ENCODE measurements around the gene AKNA.
"Not testable (repeated sequence)": the region's sequence is repeated elsewhere in the genome, so short reads cannot be mapped to it uniquely, and the experiment has no call there.

The AKNA gene

DNA sequence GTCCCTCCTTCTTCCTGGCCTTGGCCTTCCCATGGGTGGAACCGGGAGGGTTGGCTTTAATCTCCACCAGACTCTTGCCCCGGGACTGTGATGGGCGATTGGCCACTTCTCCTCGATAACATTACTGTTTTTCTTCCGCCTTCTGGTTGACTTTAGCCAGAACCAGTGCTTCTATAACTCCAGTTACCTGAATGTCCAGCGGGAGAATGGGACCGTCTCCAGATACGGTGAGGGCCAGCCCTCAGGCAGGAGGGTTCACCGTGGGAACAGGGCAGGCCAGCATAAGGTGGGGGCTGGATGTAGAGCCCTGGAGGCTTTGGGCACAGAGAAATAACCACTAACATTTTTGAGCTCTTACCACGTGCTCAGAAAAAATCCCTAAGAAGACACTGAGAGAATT lies 57.1 kb downstream of the AKNA start:
- no peak for FAIRE-seq
- DNase-seq (ENCODE audit: insufficient read length, low spot score), result no peak
- TF ChIP-seq TAF1 (IDR thresholded peaks at IDR 0.05; ENCODE audit: low read depth, low read length), result no peak
- no peak for TF ChIP-seq POLR2AphosphoS5 (IDR thresholded peaks at IDR 0.05; ENCODE audit: low read depth, low read length)
- TF ChIP-seq SPI1 (IDR thresholded peaks at IDR 0.05; ENCODE audit: low read depth, low read length), result no peak
- TF ChIP-seq POLR2A (IDR thresholded peaks at IDR 0.05; ENCODE audit: low read depth, low read length), result no peak
- no peak for TF ChIP-seq POU2F2 (IDR thresholded peaks at IDR 0.05; ENCODE audit: low read depth, low read length)
- no peak for TF ChIP-seq PAX5 (IDR thresholded peaks at IDR 0.05; ENCODE audit: insufficient read depth, low read length, severe bottlenecking)

DNA sequence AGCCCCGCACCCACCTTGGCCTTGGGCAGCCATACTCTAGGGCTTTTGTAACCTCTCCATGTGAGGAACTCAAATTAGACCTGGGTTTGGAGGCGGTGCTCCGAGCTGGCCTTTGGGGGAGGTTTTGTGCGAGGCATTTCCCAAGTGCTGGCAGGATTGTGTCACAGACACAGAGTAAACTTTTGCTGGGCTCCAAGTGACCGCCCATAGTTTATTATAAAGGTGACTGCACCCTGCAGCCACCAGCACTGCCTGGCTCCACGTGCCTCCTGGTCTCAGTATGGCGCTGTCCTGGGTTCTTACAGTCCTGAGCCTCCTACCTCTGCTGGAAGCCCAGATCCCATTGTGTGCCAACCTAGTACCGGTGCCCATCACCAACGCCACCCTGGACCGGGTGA lies 58.2 kb downstream of the AKNA start, which contains the start of gene ORM2:
Gene ORM2 (plus strand): TSS at position 245 of the 398 bp plus-strand sequence. CDS start 36 bp downstream, at position 281.
- not testable (repeated sequence) for DNase-seq (ENCODE audit: insufficient read length, low spot score); FAIRE-seq

DNA sequence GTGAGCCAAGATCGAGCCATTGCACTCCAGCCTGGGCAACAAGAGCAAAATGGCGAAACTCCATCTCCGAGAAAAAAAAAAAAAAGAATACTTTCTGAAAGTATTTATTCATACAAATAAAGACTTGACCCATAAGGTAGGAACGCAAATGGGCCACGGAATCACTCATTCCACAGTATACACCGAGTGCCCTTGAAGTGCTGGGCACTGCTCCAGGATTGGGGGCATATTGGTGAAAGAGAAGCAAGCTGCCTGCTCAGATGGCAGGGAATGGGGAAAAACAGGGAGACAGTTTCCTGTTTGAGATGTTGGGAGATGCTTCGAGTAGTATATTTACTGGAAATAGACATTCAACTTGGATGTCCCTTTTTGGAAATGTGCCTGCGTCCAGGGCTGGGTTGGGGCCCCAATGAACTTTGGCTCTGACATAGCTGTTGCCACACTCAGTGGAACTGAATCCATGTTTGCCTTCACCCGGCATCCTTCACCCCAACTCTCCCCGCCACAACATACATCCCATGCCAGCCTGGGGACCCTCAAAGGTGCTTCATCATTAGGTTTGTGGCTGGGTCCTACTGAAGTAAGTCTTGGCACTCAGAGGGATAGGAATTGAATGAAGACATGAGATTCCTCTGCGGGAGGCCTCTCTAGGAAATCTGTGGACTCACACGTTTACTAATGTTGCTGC lies 58.7 kb downstream of the AKNA start:
- not testable (repeated sequence) for FAIRE-seq; DNase-seq (ENCODE audit: insufficient read length, low spot score)

DNA sequence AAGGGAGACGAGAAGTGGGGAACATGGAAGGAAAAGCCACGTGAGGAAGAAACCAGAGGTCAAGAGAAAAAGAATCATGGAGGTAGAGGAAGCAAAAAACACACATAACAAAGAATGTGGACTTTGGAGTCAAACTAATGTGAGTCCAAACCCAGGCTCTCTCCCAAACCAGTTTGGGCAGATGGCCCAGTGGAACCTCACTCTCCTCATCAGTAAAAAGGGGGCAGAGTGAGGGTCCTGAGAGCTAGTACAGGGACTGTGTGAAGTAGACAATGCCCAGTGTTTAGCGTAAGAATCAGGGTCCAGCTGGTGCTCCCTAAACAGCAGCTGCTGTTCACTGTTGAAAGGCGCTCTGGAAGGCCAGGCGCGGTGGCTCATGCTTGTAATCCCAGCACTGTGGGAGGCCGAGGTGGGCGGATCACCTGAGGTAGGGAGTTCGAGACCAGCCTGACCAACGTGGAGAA lies 59.4 kb downstream of the AKNA start:
- not testable (repeated sequence) for FAIRE-seq

DNA sequence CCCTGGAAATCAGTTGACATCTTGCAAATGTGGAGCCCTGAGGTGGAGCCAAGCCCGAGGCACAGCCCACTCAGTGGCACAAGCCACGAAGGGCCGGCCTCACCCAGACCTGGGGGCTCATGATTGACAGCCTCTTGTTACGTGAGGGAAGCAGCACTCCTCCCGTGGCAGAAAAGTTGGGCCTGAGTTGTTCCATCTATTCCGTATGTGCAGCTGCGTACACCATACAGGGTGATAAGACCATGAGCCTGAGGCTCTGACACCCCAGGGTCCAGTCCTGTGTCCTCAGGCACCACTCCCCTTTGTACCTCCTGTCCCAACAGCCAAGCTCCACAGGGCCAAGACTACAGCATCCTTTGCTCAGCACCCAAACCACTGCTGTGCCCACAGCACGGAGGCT lies 60.0 kb downstream of the AKNA start:
- no peak for TF ChIP-seq POLR2AphosphoS5 (IDR thresholded peaks at IDR 0.05; ENCODE audit: low read depth, low read length)
- no peak for TF ChIP-seq POU2F2 (IDR thresholded peaks at IDR 0.05; ENCODE audit: low read depth, low read length)
- TF ChIP-seq POLR2A (IDR thresholded peaks at IDR 0.05; ENCODE audit: low read depth, low read length), result no peak
- no peak for TF ChIP-seq TAF1 (IDR thresholded peaks at IDR 0.05; ENCODE audit: low read depth, low read length)
- no peak for TF ChIP-seq PAX5 (IDR thresholded peaks at IDR 0.05; ENCODE audit: insufficient read depth, low read length, severe bottlenecking)
- TF ChIP-seq SPI1 (IDR thresholded peaks at IDR 0.05; ENCODE audit: low read depth, low read length), result no peak
- no peak for FAIRE-seq
- no peak for DNase-seq (ENCODE audit: insufficient read length, low spot score)

More for the DNA sequence above, 59.4 kb downstream of the AKNA start:
- DNase-seq (ENCODE audit: insufficient read length, low spot score), result not testable (repeated sequence)

DNA sequence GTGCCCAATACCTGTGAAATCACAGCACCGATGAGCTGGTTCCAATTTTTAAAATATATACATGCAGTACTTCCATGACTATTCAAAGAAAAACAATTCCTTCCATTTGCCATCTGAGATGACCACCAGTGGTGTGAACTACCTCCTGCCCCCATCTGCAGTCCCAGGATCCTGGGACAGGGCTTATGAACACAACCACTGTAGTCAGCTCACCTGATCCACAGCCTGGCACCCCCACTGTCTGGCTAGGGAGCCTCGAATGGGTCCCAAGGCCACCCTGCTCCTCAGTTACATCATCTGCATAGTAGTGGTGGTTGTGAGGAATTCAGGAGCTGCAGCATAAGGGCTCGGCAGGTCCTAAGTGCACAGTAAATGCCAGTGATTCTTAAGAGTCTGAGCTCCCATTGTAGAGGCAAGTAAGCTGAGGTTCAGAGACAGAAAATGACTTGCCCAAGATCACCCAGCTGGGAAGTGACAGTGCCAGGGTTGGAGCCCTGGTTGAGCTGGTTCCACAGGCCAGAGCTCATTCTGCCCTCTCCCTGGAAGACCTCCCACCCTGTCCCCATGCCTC lies 62.0 kb downstream of the AKNA start:
- FAIRE-seq; DNase-seq (ENCODE audit: insufficient read length, low spot score): not testable (repeated sequence)

DNA sequence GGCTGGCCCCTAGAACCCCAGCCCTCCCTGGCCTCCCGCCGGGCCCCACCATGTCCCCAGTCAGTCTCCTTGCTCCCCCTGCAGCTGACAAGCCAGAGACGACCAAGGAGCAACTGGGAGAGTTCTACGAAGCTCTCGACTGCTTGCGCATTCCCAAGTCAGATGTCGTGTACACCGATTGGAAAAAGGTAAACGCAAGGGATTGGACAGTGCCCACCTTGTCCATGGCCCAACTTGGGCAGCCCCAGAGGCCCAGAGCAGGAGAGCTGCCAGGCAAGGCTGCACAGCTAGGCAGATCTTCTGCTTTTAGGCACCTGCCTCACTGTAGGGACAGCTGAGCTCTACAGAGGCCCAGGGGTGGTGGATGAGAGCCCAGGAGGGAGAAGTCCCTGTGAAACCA lies 62.8 kb downstream of the AKNA start:
- FAIRE-seq; DNase-seq (ENCODE audit: insufficient read length, low spot score): not testable (repeated sequence)

DNA sequence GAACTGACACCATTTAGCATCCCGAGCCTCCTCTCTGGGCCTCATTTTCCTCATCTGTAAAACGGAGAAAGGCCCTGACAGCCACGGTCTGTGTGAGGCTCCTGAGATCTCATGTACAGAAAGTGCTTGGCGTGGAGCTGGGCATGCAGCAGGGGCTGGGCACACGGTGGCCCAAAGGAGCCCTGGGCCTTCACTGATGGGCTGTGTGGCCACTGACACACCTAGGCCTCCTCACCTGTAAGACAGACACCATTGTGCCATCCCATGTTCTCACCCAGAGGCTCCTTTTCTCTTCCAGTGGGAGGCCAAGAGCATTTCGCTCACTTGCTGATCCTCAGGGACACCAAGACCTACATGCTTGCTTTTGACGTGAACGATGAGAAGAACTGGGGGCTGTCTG lies 63.3 kb downstream of the AKNA start:
- TF ChIP-seq TAF1 (IDR thresholded peaks at IDR 0.05; ENCODE audit: low read depth, low read length) (no peak), SPI1 (IDR thresholded peaks at IDR 0.05; ENCODE audit: low read depth, low read length) (no peak), POLR2AphosphoS5 (IDR thresholded peaks at IDR 0.05; ENCODE audit: low read depth, low read length) (no peak), POU2F2 (IDR thresholded peaks at IDR 0.05; ENCODE audit: low read depth, low read length) (no peak), PAX5 (IDR thresholded peaks at IDR 0.05; ENCODE audit: insufficient read depth, low read length, severe bottlenecking) (no peak), POLR2A (IDR thresholded peaks at IDR 0.05; ENCODE audit: low read depth, low read length) (no peak)
- FAIRE-seq (no peak), DNase-seq (ENCODE audit: insufficient read length, low spot score) (no peak)

DNA sequence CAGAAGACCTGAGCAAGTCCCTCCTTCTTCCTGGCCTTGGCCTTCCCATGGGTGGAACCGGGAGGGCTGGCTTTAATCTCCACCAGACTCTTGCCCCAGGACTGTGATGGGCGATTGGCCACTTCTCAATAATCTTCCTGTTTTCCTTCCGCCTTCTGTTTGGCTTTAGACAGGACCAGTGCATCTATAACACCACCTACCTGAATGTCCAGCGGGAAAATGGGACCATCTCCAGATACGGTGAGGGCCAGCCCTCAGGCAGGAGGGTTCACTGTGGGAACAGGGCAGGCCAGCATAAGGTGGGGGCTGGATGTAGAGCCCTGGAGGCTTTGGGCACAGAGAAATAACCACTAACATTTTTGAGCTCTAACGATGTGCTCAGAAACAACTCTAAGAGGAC lies 63.9 kb downstream of the AKNA start:
- not testable (repeated sequence) for FAIRE-seq; DNase-seq (ENCODE audit: insufficient read length, low spot score)

DNA sequence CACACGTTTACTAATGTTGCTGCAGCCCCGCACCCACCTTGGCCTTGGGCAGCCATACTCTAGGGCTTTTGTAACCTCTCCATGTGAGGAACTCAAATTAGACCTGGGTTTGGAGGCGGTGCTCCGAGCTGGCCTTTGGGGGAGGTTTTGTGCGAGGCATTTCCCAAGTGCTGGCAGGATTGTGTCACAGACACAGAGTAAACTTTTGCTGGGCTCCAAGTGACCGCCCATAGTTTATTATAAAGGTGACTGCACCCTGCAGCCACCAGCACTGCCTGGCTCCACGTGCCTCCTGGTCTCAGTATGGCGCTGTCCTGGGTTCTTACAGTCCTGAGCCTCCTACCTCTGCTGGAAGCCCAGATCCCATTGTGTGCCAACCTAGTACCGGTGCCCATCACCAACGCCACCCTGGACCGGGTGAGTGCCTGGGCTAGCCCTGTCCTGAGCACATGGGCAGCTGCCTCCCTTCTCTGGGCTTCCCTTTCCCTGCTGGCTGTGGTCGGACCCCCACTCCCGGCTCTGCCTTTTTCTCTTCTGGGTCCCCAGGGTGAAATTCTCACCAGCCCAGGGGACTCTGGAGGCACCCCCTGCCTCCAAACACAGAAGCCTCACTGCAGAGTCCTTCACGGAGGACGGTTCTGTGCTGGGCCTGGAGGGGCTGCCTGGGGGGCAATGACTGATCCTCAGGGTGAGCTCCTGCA lies 64.8 kb downstream of the AKNA start, which contains the start of gene ORM1:
Gene ORM1 (plus strand): TSS at position 268 of the 701 bp plus-strand sequence. CDS start 36 bp downstream, at position 304.
- DNase-seq (ENCODE audit: insufficient read length, low spot score); FAIRE-seq: not testable (repeated sequence)

DNA sequence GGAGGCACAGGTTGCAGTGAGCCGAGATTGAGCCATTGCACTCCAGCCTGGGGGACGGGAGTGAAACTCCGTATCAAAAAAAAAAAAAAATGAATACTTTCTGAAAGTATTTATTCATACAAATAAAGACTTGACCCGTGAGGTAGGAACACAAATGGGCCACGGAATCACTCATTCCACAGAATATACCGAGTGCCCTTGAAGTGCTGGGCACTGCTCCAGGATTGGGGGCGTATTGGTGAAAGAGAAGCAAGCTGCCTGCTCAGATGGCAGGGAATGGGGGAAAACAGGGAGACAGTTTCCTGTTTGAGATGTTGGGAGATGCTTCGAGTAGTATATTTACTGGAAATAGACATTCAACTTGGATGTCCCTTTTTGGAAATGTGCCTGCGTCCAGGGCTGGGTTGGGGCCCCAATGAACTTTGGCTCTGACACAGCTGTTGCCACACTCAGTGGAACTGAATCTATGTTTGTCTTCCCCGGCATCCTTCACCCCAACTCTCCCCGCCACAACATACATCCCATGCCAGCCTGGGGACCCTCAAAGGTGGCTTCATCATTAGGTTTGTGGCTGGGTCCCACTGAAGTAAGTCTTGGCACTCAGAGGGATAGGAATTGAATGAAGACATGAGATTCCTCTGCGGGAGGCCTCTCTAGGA lies 65.5 kb downstream of the AKNA start:
- not testable (repeated sequence) for DNase-seq (ENCODE audit: insufficient read length, low spot score); FAIRE-seq

DNA sequence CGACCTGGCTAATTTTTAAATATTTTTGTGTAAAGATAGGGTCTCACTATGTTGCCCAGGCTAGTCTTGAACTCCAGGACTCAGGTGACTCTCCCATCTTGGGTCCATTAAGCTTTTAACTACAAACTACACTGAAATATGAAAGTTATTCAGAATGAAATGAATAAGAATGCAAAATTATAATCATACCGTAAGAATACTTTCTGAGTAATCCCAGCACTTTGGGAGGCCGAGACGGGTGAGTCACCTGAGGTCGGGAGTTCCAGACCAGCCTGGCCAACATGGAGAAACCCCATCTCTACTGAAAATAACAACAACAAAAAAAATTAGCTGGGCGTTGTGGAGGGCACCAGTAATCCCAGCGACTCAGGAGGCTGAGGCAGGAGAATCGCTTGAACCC lies 66.0 kb downstream of the AKNA start:
- no peak for TF ChIP-seq POLR2A (IDR thresholded peaks at IDR 0.05; ENCODE audit: low read depth, low read length)
- no peak for TF ChIP-seq TAF1 (IDR thresholded peaks at IDR 0.05; ENCODE audit: low read depth, low read length)
- TF ChIP-seq SPI1 (IDR thresholded peaks at IDR 0.05; ENCODE audit: low read depth, low read length), result no peak
- no peak for TF ChIP-seq POU2F2 (IDR thresholded peaks at IDR 0.05; ENCODE audit: low read depth, low read length)
- TF ChIP-seq PAX5 (IDR thresholded peaks at IDR 0.05; ENCODE audit: insufficient read depth, low read length, severe bottlenecking), result no peak
- no peak for TF ChIP-seq POLR2AphosphoS5 (IDR thresholded peaks at IDR 0.05; ENCODE audit: low read depth, low read length)
- DNase-seq (ENCODE audit: insufficient read length, low spot score), result no peak
- FAIRE-seq, result no peak

DNA sequence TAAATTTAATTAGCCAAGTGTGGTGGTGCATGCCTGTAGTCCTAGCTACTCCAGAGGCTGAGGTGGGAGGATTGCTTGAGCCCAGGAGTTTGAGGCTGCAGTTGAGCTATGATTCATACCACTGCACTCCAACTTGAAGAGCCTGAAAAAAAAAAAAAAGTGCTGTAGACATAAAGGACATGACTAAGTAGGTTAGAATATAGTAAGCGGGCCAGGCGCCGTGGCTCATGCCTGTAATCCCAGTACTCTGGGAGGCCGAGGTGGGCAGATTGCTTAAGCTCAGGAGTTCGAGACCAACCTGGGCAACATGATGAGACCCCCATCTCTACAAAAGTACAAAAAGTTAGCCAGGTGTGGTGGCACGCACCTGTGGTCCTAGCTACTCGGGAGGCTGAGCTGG lies 67.1 kb downstream of the AKNA start:
- not testable (repeated sequence) for DNase-seq (ENCODE audit: insufficient read length, low spot score); FAIRE-seq
